ENCODE measurements around the gene GABBR1. TPM values are rescaled to one million over a fixed set of nuclear protein-coding genes. Genes with fewer than 3 reads are reported as not detected.
A peak's percentile ranks its signal among the peaks of the same experiment; 100 is the strongest.

GABBR1 gene
- total RNA-seq, 1 donor from 2014 or later = 38.5 TPM

DNA sequence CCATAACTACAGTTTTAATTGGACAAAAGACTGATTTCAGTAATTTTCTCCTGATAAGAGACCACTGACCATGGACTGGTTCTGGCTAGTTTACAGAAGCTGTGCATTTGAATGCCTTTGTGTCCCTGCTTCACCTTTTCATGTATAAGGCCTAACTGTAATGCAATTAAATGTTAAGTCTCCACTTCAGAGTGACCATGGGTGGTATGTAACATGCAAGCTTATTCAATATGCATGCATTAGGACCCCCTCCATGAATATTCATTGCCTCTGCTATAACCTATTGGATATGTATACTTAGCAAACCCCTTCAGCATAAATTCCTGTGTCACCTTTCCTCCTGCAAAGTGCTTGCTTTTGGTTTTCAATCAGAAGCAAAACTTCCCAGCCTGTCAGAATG, 75.7 kb downstream of the GABBR1 start:
- peaks cover 38% of the 10 kb centered on the region for H3K27me3 ChIP-seq (ENCODE audit: low read depth)
- intact Hi-C loops (cut with DNase I) = no loop called here
- no peaks in the 10 kb centered on the region for H3K9me3 ChIP-seq
- TF ChIP-seq, protein P1, sequence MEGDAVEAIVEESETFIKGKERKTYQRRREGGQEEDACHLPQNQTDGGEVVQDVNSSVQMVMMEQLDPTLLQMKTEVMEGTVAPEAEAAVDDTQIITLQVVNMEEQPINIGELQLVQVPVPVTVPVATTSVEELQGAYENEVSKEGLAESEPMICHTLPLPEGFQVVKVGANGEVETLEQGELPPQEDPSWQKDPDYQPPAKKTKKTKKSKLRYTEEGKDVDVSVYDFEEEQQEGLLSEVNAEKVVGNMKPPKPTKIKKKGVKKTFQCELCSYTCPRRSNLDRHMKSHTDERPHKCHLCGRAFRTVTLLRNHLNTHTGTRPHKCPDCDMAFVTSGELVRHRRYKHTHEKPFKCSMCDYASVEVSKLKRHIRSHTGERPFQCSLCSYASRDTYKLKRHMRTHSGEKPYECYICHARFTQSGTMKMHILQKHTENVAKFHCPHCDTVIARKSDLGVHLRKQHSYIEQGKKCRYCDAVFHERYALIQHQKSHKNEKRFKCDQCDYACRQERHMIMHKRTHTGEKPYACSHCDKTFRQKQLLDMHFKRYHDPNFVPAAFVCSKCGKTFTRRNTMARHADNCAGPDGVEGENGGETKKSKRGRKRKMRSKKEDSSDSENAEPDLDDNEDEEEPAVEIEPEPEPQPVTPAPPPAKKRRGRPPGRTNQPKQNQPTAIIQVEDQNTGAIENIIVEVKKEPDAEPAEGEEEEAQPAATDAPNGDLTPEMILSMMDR (IDR thresholded peaks at IDR 0.05) = no peak
- no peak overlapping the region for H3K4me3 ChIP-seq
- H3K36me3 ChIP-seq = no peaks in the 10 kb centered on the region
- no peak for ATAC-seq
- H3K4me1 ChIP-seq = peaks cover 15% of the 10 kb centered on the region
- no peak overlapping the region for H3K27ac ChIP-seq
- no peak for DNase-seq

DNA sequence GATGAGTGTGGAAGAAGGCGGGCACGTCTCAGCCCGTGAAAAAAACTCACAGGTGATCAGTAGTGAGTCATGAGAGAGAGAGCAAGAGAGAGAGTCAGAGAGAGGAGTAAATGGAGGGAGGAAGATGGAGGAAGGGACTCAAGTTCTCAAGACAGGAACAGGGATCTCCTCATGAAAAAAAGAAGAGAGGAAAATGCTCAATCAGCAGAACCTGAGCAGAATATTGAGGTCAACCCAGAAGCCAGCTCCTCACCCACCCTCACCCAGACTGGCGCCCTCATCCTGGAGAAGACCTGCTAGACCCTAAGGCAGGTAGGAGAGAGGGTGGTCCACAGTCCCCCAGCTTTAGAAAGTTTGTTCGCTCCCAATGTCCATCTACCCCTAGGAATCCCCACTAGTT, 78.2 kb downstream of the GABBR1 start:
- Histone ChIP-seq H3K4me1 (peaks cover 15% of the 10 kb centered on the region), H3K9me3 (no peaks in the 10 kb centered on the region), H3K36me3 (no peaks in the 10 kb centered on the region), H3K27me3 (ENCODE audit: low read depth) (peaks cover 38% of the 10 kb centered on the region), H3K4me3 (no peak overlapping the region), H3K27ac (no peak overlapping the region)
- DNase-seq = no peak
- intact Hi-C loops (cut with DNase I) = no loop called here
- TF ChIP-seq, protein P1 (IDR thresholded peaks at IDR 0.05) = no peak
- no peak for ATAC-seq

DNA sequence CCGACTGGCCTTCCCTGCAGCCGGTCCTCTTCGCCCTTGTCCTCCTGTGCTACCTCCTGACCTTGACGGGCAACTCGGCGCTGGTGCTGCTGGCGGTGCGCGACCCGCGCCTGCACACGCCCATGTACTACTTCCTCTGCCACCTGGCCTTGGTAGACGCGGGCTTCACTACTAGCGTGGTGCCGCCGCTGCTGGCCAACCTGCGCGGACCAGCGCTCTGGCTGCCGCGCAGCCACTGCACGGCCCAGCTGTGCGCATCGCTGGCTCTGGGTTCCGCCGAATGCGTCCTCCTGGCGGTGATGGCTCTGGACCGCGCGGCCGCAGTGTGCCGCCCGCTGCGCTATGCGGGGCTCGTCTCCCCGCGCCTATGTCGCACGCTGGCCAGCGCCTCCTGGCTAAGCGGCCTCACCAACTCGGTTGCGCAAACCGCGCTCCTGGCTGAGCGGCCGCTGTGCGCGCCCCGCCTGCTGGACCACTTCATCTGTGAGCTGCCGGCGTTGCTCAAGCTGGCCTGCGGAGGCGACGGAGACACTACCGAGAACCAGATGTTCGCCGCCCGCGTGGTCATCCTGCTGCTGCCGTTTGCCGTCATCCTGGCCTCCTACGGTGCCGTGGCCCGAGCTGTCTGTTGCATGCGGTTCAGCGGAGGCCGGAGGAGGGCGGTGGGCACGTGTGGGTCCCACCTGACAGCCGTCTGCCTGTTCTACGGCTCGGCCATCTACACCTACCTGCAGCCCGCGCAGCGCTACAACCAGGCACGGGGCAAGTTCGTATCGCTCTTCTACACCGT, 79.5 kb downstream of the GABBR1 start:
- intact Hi-C loops (cut with DNase I) = no loop called here
- peak overlapping the region; percentile 54 for H3K4me3 ChIP-seq
- H3K27me3 ChIP-seq (ENCODE audit: low read depth) = peaks cover 38% of the 10 kb centered on the region
- peak overlapping the region; percentile 41 for H3K27ac ChIP-seq
- peak; percentile 85 for DNase-seq
- H3K9me3 ChIP-seq = no peaks in the 10 kb centered on the region
- TF ChIP-seq, protein P1 (IDR thresholded peaks at IDR 0.05) = peak; percentile 26
- no peaks in the 10 kb centered on the region for H3K36me3 ChIP-seq
- H3K4me1 ChIP-seq = peaks cover 15% of the 10 kb centered on the region
- ATAC-seq = peak; percentile 92 to 93

DNA sequence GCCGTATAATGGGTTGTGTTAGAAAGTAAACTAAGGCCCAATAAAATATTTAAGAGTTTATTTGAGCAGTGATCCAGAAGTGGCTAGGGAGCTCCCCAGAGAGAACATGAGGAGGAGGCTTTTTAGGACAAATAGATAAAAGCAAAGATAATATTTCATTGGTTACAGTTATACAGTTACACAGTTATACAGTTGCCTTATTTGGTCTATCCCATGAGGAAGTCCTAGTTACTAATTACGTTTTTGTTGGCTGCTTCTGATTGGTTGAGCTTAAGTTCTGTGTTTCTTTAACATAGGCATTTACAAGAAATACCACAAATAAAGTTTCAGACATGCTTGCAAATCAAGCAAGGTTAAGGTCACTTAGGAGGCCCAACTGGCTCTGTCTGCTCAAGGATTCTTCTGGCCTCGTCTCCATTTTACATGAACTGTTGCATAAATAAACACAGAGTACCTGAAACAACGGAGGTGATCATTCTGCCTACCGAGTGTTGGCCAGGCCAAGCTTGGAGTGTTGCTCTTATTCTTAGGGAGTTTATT, 80.4 kb downstream of the GABBR1 start:
- Histone ChIP-seq H3K36me3 (no peaks in the 10 kb centered on the region), H3K4me1 (peaks cover 15% of the 10 kb centered on the region), H3K4me3 (peak overlapping the region; percentile 54), H3K27me3 (ENCODE audit: low read depth) (peaks cover 38% of the 10 kb centered on the region), H3K9me3 (no peaks in the 10 kb centered on the region), H3K27ac (no peak overlapping the region)
- DNase-seq = no peak
- intact Hi-C loops (cut with DNase I) = no loop called here
- ATAC-seq = peak; percentile 87 to 92
- TF ChIP-seq, protein P1 (IDR thresholded peaks at IDR 0.05) = no peak

DNA sequence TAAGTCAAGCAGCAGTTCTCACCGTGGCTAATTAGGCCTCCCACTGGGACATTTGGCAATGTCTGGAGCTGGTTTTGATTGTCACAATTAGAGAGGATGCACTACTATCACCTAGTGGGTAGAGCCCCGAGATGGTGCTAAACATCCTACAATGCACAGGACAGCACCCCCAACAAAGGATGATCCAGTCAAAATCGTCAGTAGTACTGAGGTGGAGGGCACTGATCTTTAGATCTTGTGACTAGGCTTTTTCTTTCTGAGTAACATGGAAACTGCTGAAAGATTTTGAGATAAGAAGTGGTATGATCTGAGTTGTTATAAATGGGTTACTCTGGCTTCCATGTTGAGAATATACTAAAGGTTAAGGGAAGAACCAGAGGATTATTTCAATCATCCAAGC, 85.4 kb downstream of the GABBR1 start:
- Histone ChIP-seq H3K27ac (no peak overlapping the region), H3K9me3 (no peaks in the 10 kb centered on the region), H3K36me3 (no peaks in the 10 kb centered on the region), H3K4me3 (no peak overlapping the region), H3K27me3 (ENCODE audit: low read depth) (peaks cover 3% of the 10 kb centered on the region), H3K4me1 (peaks cover 1% of the 10 kb centered on the region)
- ATAC-seq = no peak
- DNase-seq = no peak
- TF ChIP-seq, protein P1 (IDR thresholded peaks at IDR 0.05) = no peak
- intact Hi-C loops (cut with DNase I) = no loop called here
